Tibial nerve (tissue), 4 donors: ENCODE data around the gene PRKAG2.

ENCODE experiments used
- EP300 ChIP-seq, 2 donors: sonication (generic); formaldehyde crosslinking; IDR thresholded peaks; one replicate each; pipeline ENCODE4 v1.6.1; 2017; ENCODE audit warnings: antibody characterized with exemption in 2 of 2, mild to moderate bottlenecking in 1 of 2
- TF ChIP-seq, protein P1 (sequence below), 5 experiments: fragments of 200-600 bp in 3 of 5; fragments of 450-650 bp in 2 of 5; sonication (generic) in 3 of 5; IDR thresholded peaks; one replicate each; pipeline ENCODE4 v1.5.1; 2016 to 2019; ENCODE audit warnings: antibody characterized with exemption in 5 of 5, mild to moderate bottlenecking in 3 of 5, moderate library complexity in 2 of 5

DNA sequence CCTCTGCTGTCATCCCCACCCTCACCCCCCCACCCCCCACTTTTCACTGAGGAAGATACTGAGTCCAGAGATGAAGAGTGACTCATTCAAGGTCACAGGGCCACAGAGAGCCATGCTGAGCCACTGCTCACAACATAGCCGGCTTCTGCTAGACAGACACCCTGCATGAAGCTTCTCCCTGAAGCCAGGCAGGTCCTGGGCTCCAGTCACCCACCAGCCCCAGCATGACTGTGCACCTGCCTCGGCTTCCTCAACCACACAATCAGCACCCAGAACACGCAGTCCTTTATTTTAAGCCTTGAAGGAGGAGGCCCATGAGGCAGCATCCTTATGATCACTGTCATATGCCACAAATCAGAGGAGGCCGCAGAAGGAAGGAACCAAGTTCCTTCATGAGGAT, 19.2 kb upstream of the PRKAG2 start:
- TF ChIP-seq, protein P1, sequence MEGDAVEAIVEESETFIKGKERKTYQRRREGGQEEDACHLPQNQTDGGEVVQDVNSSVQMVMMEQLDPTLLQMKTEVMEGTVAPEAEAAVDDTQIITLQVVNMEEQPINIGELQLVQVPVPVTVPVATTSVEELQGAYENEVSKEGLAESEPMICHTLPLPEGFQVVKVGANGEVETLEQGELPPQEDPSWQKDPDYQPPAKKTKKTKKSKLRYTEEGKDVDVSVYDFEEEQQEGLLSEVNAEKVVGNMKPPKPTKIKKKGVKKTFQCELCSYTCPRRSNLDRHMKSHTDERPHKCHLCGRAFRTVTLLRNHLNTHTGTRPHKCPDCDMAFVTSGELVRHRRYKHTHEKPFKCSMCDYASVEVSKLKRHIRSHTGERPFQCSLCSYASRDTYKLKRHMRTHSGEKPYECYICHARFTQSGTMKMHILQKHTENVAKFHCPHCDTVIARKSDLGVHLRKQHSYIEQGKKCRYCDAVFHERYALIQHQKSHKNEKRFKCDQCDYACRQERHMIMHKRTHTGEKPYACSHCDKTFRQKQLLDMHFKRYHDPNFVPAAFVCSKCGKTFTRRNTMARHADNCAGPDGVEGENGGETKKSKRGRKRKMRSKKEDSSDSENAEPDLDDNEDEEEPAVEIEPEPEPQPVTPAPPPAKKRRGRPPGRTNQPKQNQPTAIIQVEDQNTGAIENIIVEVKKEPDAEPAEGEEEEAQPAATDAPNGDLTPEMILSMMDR (IDR thresholded peaks at IDR 0.05): no peak
- no peak for TF ChIP-seq EP300 (IDR thresholded peaks at IDR 0.05)
